ENCODE data around the gene ARMH1. TPM values are rescaled to one million over a fixed set of nuclear protein-coding genes. Genes with fewer than 3 reads are reported as not detected.
"Not testable (repeated sequence)": the region's sequence is repeated elsewhere in the genome, so short reads cannot be mapped to it uniquely, and the experiment has no call there.

The ARMH1 gene
- total RNA-seq, 1 experiment from 2014 or later = 0.15 TPM

DNA sequence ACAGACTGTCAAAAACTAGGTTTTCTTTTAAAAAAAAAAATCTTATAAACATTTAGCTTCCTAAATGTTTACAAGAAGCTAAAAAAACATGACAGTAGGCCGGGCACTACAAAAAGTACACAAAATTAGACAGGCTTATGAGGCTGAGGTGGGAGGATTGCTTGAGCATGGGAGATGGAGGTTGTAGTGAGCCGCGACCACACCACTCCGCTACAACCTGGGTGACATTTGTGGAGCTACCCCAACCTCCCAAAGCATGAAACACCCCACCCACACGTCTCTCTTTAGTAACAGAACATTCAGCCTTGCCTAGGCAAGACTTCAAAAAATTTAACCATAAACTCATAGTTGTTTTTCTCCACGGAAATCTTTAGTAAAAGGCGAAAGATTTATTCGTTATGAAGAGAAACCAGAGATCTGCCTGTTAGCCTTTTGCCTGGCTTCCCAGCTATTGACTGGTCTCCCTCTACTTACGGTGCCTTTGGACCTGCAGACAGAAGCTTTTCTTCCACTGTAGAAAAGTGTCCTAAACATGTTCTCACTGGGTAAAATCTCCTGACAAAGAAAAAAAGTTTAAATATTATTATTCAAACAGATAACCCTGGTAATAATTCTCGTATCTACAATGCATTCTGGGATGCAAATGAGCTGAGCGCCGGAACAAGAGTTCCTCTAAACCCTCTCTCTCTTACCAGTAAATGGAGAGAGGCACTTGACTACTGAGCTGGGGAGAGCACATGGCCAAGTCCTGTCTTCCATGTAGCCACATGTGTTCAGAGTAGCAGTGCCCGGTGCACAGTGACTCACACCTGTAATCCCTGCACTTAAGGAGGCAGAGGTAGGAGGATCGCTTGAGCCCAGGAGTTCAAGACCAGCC, 47.2 kb downstream of the ARMH1 start:
- DNase-seq (ENCODE audit: low spot score) = peak; percentile 95

DNA sequence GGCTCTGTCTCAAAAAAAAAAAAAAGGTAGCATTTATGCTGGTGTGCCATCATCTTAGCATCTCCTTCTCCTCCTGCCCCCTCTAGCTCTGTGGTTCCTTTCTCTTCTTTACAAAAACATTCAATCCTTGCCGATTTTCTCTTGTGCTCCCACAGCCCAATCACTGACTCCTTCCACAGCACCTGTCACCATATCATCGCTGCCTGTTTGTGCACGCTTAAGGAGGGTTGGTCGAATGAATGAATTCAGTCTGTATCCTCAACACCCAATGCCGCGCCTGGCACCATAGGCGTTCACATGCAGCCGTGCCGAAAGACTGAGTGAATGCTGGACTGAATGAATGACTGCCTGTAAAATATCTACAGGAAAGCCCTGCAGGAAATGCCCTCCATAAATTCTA, 48.5 kb downstream of the ARMH1 start:
- no peak for DNase-seq (ENCODE audit: low spot score)

DNA sequence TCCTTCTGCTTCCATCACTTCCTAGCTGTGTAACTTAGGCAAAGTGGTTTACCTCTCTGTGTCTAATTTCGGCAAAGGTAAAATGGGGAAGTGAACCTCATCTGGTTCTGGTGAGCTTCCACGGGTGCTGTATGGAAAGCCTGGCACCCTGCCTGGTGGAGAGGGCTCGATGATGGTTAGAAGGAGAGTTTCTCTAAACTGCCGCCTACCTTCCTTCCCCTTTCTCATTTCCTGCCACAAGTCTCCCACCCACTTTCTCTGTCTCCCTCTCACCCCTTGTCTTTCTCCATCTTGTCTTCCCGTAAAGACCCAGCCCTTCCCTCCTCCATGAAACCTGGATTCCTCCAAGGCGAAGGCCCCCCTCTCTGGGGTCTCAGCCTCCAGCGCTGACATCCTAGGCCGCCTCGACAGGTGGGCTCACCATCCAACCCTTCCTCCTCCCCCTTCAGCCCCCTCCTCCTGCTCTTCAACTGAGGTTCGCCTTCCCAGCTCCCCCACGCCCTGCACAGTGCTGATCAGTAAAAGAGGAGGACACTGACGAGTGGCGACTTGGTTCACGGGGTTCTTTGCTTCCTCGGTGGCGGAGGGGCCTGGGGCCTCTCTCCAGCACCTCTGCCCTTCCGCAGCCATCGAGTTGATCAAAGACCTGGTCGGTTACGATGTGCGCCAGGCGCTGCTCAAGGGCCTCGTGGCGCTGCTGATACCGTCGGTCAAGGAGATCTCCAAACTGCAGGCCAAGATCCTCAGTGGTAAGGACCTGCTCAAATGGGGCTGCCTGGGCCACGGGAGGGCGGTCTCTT, 49.2 kb downstream of the ARMH1 start:
- DNase-seq (ENCODE audit: low spot score) = no peak

DNA sequence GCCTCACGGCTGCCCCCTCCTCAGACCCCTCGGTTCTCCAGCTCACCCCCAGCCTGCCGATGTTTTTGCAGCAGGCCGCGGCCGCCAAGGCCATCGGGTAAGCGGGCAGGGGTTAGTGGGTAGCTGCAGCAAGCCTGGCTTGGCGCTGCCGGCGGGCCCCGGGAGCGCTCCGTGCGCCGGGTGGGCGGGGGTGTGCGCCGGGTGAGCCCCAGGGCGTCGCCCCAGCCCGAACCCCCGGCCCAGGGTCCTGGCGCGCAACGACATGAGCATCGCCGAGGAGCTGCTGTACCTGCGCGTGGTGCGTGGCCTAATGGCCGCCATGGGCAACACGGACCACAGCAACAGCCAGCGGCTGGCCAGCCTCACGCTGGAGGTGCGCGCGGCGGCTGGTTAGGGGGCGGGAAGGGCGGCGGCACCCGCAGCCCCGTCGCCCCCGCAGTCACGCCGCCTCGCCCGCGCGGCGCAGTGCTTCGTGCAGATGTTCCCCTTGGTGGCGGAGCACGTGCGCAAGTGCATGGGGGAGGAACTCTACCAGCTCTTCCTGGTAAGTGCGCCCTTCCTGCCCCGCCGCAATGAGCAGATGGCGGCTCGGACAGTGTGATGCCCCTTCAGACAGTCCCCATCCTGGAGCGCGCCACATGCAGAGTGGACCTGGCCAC, 49.9 kb downstream of the ARMH1 start:
- DNase-seq (ENCODE audit: low spot score) = no peak

DNA sequence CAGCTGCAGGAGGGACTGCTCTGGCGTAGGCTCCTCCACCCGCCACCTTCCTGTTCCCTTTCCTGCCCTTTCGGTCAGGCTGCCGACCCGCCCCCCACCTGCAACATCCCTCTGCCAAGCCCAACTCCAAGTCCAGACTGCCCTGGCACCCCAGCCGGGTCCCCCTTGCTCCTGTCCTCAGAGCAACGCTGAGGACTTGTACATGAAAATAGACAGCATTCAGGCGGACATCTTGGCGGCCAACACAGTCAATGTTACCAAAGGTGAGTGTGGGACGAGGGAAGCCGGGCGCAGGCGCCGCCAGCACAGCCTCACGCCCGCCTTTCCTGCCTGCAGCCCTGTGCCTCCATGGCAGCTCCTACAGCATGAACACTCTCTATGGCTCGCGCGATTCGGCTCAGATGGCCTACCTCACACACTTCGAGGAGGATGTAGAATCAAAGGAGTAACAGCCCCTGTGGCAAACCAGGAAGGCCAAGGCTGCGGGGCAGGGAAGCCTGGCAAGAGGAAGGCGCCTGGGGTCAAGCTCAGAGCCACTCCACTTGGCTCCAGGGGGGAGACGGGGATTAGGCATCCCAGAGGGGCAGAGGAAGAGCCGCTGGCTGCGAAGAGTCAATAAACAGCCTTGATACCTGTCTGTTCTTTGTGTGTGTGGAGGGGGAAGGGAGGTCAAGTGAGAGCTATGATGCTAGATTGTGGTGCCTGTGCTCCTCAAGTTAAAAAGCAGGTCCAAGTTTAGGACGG, 50.6 kb downstream of the ARMH1 start:
- no peak for DNase-seq (ENCODE audit: low spot score)

DNA sequence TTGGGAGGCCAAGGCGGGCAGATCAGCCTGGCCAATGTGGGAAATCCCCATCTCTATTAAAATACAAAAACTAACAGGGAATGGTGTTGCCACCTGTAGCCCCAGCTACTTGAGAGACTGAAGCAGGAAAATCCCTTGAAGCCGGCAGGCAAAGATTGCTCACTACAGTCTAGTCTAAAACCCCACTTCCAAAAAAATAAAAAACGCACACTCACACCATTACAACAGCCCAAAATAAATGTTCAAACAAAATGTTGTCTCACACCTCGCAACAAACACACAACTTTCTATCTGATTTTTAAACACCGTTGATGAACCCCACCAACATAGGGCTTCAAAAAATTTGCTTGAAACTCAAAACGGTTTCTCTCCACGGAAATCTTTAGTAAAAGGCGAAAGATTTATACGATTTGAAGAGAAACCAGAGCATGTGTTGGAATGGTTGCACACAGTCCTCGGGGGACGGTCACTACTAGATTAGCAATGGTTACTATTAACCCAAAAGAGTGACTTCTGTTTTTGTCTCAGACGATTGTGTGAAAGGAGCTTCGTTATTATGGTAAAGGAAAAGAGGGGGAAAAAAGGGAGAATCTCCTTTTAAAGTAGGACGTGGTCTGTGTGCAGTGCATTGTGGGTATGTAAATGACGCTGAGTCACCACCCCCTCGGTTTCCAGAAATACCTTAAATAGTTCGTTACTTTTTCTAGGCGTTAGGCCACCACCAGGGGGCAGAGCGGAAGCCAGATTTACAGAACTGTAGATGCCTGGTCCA, 56.4 kb downstream of the ARMH1 start, which contains the start of gene RNU5D-1:
Gene RNU5D-1 (minus strand): TSS at position 430 of the 772 bp plus-strand sequence.
- peak; percentile 98 for DNase-seq (ENCODE audit: low spot score)

DNA sequence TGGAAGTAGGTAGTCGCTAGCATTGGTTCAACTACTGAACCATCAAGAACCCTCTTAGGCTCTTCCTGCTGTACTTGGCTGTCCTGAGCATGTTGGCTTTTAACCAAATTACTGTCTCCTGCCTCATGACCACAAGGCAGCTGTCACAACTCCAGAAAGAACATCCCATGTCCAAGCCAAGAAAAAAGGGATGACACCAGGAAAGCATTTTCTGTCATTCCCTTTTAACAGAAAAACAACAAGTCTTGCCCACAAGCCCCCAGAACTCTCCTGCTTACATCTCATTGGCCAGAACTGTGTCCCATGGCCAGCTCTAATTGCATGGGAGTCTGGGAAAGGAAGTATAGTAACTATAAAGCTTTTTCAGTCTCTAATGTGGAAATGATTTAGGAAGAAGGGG, 58.9 kb downstream of the ARMH1 start:
- DNase-seq (ENCODE audit: low spot score) = no peak

DNA sequence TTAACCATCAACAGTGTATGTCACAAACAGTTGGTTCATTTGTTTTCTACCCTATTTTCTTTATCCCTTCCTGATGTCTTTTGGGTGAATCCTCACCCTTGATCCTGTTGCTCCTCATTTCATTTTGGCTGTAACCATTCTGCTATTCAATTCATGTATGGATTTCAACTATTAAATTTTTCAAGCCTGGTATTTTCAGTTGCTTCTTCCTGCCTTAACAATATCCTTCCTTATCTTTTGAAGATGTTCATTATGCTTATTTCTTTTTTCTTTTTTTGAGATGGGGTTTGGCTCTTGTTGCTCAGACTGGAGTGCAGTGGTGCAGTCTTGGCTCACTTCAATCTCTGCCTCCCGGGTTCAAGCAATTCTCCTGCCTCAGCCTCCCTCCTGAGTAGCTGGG, 59.3 kb downstream of the ARMH1 start:
- no peak for DNase-seq (ENCODE audit: low spot score)

DNA sequence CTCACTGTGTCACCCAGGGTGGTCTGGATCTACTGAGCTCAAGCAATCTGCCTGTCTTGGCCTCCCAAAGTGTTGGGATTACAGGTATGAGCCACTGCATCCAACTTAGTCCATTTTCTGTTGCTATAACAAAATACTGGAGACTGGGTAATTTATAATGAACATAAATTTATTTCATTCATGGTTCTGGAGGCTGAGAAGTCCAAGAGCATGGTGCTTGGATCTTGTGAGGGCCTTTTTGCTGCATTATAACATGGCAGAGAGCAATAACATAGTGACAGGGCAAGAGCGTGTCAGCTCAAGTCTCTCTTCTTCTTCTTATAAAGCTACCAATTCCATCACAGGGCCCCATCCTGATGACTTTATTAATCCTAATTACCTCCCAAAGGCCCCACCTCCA, 61.5 kb downstream of the ARMH1 start:
- DNase-seq (ENCODE audit: low spot score) = no peak

DNA sequence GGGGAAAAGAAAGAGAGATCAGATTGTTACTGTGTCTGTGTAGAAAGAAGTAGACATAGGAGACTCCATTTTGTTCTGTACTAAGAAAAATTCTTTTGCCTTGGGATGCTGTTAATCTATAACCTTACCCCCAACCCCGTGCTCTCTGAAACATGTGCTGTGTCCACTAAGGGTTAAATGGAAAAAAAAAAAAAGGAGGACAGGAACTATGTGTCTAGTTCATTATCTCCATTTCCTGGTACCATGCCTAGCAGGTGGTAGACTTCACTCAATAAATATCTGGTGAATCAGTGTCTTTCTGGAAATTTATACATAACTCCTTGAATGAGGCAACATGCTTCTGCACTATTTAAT, 64.4 kb downstream of the ARMH1 start:
- DNase-seq (ENCODE audit: low spot score) = not testable (repeated sequence)

DNA sequence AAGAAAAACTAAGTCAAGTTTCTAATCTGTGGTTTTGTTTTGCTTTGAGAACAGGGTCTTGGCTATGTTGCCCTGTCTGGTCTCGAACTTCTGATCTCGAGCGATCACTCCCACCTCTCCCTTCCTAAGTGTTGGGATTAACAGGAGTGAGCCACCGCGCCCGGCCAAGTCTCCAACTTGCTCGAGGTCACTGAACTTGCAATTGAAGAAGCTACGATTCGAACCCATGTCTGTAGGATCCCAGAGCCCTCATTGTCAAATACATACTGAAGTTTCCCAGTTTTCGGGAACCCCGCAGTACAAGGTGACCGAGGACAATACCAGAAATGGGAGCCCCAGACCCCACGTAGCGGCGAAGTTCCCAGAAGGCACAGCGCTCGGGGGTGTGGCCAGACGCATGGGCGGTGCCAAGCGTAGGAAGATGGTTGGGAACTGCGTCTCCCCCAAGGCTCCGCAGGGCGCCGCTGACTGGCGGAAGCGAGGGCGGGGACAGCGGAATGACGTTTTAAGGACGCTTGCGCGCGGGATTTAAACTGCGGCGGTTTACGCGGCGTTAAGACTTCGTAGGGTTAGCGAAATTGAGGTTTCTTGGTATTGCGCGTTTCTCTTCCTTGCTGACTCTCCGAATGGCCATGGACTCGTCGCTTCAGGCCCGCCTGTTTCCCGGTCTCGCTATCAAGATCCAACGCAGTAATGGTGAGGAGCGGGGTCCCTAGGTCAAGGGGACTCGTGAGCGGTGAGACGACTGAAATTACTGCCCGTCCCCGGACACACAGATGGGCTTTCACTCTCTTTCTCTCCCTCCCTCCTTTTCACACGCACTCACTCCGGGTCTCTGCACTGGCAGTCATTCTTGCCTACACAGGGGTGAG, 65.0 kb downstream of the ARMH1 start, which contains the start of gene KIF2C:
Gene KIF2C (plus strand): TSS at position 531 of the 872 bp plus-strand sequence. CDS start 96 bp downstream, at position 627.
- DNase-seq (ENCODE audit: low spot score) = peak; percentile 98

DNA sequence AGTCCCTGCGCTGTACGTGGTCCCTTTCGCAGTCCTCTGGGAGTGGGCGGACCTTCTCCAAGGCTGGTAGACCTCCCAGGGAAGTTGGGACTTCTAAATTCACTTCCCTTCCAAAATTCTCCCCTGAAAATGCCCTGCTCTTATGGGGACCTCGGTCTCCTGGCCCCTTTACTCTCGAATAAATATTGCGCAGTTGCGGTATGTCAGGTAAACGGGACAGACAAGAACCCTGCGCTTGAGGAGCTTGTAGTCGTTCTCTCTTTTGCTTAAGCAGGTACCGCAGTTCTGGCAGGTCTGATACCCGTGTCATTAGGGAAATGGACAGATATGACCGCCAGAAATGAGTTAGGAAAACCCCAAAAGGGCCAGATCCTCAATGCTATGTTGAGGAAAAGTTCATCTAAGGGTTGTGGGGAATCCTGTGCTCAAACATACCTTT, 65.7 kb downstream of the ARMH1 start:
- peak; percentile 35 for DNase-seq (ENCODE audit: low spot score)

DNA sequence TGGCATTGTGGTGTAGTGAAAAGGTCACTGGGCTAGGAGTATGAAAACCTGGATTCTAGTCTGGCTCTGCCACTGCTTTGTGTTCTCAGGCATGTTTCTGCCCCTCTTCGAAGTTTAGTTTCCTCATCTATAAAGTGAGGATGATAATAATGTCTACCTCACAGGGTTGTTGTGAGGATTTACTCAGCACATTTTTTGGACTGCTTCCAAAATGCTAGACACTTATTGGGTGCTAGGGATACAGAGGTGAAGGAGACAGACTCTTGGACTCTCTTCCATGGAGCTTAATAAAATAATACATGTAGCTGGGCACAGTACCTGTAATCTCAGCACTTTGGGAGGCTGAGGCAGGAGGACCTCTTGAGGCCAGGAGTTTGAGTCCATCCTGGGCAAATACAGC, 68.7 kb downstream of the ARMH1 start:
- no peak for DNase-seq (ENCODE audit: low spot score)

DNA sequence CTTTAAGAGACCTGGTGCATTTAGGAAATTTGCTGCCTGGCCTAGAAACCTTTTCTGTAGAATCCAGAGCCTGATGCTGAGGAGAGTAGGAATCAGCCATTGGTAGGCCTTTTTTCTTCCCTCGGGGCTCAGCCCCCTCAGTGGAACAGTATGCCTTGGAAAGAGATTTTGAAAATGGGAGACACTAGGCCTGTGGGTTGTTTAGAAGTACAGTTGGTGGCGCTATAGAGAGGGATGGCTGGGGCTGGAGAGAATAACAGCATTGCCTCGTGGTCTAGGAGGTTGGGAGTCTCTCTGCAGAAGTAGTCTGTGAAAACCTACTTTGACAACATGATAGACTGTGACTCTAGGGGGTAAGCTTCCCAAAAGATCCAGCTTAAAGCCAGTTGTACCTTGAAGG, 73.4 kb downstream of the ARMH1 start:
- no peak for DNase-seq (ENCODE audit: low spot score)

DNA sequence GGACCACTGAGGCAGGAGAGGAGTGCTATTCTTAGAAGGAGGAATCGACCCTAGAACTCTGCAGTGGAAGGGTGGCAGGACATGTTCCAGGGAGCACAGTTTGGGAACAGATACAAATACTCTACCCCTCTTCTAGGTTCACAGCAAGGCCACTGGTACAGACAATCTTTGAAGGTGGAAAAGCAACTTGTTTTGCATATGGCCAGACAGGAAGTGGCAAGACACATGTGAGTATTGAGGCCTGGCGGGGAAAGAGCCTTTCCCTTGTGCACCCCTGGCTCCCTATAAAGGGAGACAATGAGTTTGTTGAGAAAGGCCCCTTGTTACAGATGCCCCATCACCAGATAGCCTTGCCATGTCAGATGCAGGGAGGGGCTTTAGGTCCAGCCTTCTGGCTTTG, 82.9 kb downstream of the ARMH1 start:
- DNase-seq (ENCODE audit: low spot score) = no peak

DNA sequence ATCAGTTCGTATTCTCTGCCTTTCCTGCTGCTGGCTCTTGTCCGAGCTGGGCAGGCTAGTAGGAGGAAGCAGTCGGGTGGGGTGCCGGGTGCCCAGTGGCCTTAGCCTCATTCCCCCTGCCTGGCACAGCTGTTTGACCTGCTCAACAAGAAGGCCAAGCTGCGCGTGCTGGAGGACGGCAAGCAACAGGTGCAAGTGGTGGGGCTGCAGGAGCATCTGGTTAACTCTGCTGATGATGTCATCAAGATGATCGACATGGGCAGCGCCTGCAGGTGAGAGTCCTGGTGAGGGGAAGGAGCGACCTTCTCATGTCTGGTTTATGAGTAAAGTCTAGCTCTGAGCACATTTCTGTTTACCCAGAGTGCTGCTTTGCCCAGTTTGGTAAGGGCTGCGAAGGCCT, 84.6 kb downstream of the ARMH1 start:
- DNase-seq (ENCODE audit: low spot score) = no peak

DNA sequence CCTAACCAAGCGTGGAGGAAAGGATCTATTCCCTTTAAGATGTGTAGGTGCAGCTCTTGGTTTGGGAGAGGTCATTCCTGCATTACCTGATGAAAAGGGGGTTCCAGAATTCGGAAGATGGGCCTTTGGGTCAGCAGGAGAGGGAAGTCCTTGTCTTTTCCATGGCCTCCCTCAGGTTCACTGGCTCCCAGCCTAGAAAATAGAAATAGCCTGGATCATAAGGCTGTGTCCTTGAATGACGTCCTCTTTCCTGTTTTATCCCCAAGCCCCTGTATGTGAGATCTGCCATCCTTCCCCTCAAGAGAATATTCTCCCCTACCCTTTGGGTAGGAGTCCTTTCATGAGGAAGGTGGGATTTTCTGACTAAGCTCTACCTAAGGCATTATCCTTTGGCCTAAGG, 86.4 kb downstream of the ARMH1 start:
- DNase-seq (ENCODE audit: low spot score) = no peak

DNA sequence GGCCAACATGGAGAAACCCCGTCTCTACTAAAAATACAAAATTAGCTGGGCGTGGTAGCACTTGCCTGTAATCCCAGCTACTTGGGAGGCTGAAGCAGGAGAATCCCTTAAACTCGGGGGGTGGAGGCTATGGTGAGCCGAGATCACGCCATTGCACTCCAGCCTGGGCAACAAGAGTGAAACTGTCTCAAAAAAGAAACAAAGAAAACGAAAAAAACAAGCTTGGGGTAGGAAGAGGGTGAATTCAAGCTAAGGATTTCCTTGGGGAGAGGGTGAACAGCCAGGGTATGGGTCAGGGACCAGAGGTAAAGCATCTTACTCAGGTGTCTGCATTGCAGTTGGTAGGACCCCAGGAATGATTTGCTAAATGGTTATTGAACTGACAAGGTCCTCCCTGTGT, 91.9 kb downstream of the ARMH1 start:
- DNase-seq (ENCODE audit: low spot score) = not testable (repeated sequence)
